B cell (primary cell): ENCODE results near the gene LILRA6. TPM values are rescaled to one million over a fixed set of nuclear protein-coding genes. Genes with fewer than 3 reads are reported as not detected.

Source experiments
- ATAC-seq: fragments of 200-7000 bp; cut with Tn5 transposase; one replicate; pipeline ENCODE4 v1.10.0; 2021; ENCODE audit warnings: low read depth, mild to moderate bottlenecking, moderate number of reproducible peaks, moderate library complexity
- CTCF ChIA-PET: fragments of 350-600 bp; sonication (Branson Sonifier 250); formaldehyde crosslinking; loops from one replicate; lab custom pipeline; 2021; ENCODE audit warnings: antibody characterized with exemption, inconsistent platforms; lab: Charles Lee
- POLR2A ChIA-PET: fragments of 350-600 bp; sonication (Branson Sonifier 250); formaldehyde crosslinking; loops from one replicate; lab custom pipeline; 2021; ENCODE audit warnings: antibody characterized with exemption; lab: Charles Lee
- DNase-seq: peaks from one replicate; pipeline ENCODE4 v3.0.0; 2013
- H2AFZ ChIP-seq: 2 replicates; pipeline ENCODE4 v1.6.1; 2012; ENCODE audit warnings: mild to moderate bottlenecking, low read depth, low read length; ENCODE audit not compliant: insufficient read depth, poor library complexity, severe bottlenecking
- H3K27ac ChIP-seq, 2 donors: 1 replicate in 1 of 2; 2 replicates in 1 of 2; pipeline ENCODE4 v1.5.1; 2012 to 2013; ENCODE audit warnings: low read length in 2 of 2, mild to moderate bottlenecking in 2 of 2, moderate library complexity in 1 of 2
- H3K27me3 ChIP-seq, 4 experiments: fragments of 200-600 bp in 1 of 4; sonication (generic) in 1 of 4; replicated peaks in 1 of 4; 1 replicate in 2 of 4; 2 replicates in 2 of 4; pipeline versions ENCODE4 v1.6.1 to v1.7.0; 2013 to 2016; ENCODE audit warnings: low read length in 3 of 4, mild to moderate bottlenecking in 2 of 4, mixed read lengths in 1 of 4, moderate library complexity in 1 of 4; ENCODE audit not compliant: insufficient read depth in 4 of 4, control insufficient read depth in 3 of 4; ENCODE audit errors: control extremely low read depth in 1 of 4
- H3K36me3 ChIP-seq, 2 experiments: replicated peaks in 1 of 2; 1 replicate in 1 of 2; 2 replicates in 1 of 2; pipeline versions ENCODE4 v1.6.1 to v1.7.1; 2013; ENCODE audit warnings: low read length in 1 of 2; ENCODE audit not compliant: insufficient read depth in 2 of 2, control insufficient read depth in 1 of 2; ENCODE audit errors: control extremely low read depth in 1 of 2, extremely low read depth in 1 of 2
- H3K4me1 ChIP-seq, 2 donors: fragments of 200-600 bp in 1 of 2; sonication (generic) in 1 of 2; 1 replicate in 1 of 2; 2 replicates in 1 of 2; pipeline versions ENCODE4 v1.5.1 to v1.6.1; 2013 to 2017; ENCODE audit warnings: low read length in 2 of 2; ENCODE audit not compliant: control insufficient read depth in 2 of 2, insufficient read depth in 2 of 2
- H3K4me2 ChIP-seq: replicated peaks from 2 replicates; pipeline ENCODE3; 2012; ENCODE audit warnings: mild to moderate bottlenecking, low read depth, low read length; ENCODE audit not compliant: poor library complexity, severe bottlenecking
- H3K4me3 ChIP-seq, 5 experiments: fragments of 200-600 bp in 1 of 5; sonication (generic) in 1 of 5; 1 replicate in 3 of 5; 2 replicates in 2 of 5; pipeline versions ENCODE4 v1.5.1 to v1.7.0; 2011 to 2016; ENCODE audit warnings: low read length in 4 of 5, mild to moderate bottlenecking in 4 of 5, low read depth in 2 of 5, control low read depth in 1 of 5, moderate library complexity in 1 of 5; ENCODE audit not compliant: insufficient read depth in 1 of 5; ENCODE audit errors: control extremely low read depth in 1 of 5, extremely low read depth in 1 of 5
- H3K79me2 ChIP-seq: fragments of 200-600 bp; sonication (generic); one replicate; pipeline ENCODE4 v1.6.0; 2016; ENCODE audit warnings: low read length; ENCODE audit not compliant: control insufficient read depth, insufficient read depth
- H3K9ac ChIP-seq: fragments of 200-600 bp; sonication (generic); 2 replicates; pipeline ENCODE4 v1.6.1; 2017; ENCODE audit warnings: mild to moderate bottlenecking, low read length, moderate library complexity
- H3K9me3 ChIP-seq, 3 donors: one replicate each; pipeline versions ENCODE4 v1.6.1 to v1.7.1; 2013; ENCODE audit warnings: low read length in 2 of 3; ENCODE audit not compliant: control insufficient read depth in 2 of 3, insufficient read depth in 1 of 3; ENCODE audit errors: control extremely low read depth in 1 of 3
- H4K20me1 ChIP-seq: 2 replicates; pipeline ENCODE4 v1.6.0; 2012; ENCODE audit warnings: mild to moderate bottlenecking, low read length; ENCODE audit not compliant: insufficient read depth, control insufficient read depth, poor library complexity, severe bottlenecking
- H3K27ac Mint-ChIP-seq: one replicate; pipeline ENCODE4 v1.8.0; 2021; ENCODE audit warnings: mixed read lengths
- H3K27me3 Mint-ChIP-seq: one replicate; pipeline ENCODE4 v1.8.0; 2021; ENCODE audit warnings: mixed read lengths
- H3K4me1 Mint-ChIP-seq: one replicate; pipeline ENCODE4 v1.8.0; 2021; ENCODE audit warnings: mixed read lengths
- H3K4me3 Mint-ChIP-seq: one replicate; pipeline ENCODE4 v1.8.0; 2021; ENCODE audit warnings: mixed read lengths
- H3K9me3 Mint-ChIP-seq: one replicate; pipeline ENCODE4 v1.8.0; 2022; ENCODE audit warnings: mixed read lengths; ENCODE audit not compliant: insufficient read depth
- CTCF ChIP-seq: fragments of 200-600 bp; IDR thresholded peaks from one replicate; pipeline ENCODE4 v1.8.0; 2022; ENCODE audit warnings: antibody characterized with exemption, mild to moderate bottlenecking
- EZH2 ChIP-seq: IDR thresholded peaks from 2 replicates; pipeline ENCODE4 v1.6.1; 2012; ENCODE audit warnings: borderline replicate concordance, low read depth, mild to moderate bottlenecking, moderate library complexity, low read length; ENCODE audit not compliant: insufficient read depth, poor library complexity, severe bottlenecking
- WGBS: methylation state at CpG from one replicate; pipeline ENCODE4 v1.1.5; 2013; ENCODE audit warnings: missing lambda C conversion rate; ENCODE audit not compliant: insufficient coverage; 5-methylcytosine and 5-hydroxymethylcytosine counted together
- intact Hi-C: fragments of 100-400 bp; cut with micrococcal nuclease; formaldehyde crosslinking; loops from one replicate; pipeline ENCODE4 v1.10.0; 2022
- polyA plus RNA-seq: library from polyadenylated mRNA; depleted of rRNA; stranded (reverse); fragments of >200 nt; gene quantifications from 2 replicates; pipeline ENCODE4 v1.2.3, GENCODE V29; 2012
- total RNA-seq, 2 donors: library from RNA; stranded (reverse); fragments of 120-200 nt in 1 of 2; gene quantifications; 1 replicate in 1 of 2; 2 replicates in 1 of 2; pipeline versions ENCODE4 v1.2.3 to v1.2.4, GENCODE V29; 2013 to 2022

The LILRA6 gene
- total and polyA plus RNA-seq, 2 donors (not counting 1 experiment from before 2014, with no cell fraction given) = 0.66 TPM; not detected in 1

DNA sequence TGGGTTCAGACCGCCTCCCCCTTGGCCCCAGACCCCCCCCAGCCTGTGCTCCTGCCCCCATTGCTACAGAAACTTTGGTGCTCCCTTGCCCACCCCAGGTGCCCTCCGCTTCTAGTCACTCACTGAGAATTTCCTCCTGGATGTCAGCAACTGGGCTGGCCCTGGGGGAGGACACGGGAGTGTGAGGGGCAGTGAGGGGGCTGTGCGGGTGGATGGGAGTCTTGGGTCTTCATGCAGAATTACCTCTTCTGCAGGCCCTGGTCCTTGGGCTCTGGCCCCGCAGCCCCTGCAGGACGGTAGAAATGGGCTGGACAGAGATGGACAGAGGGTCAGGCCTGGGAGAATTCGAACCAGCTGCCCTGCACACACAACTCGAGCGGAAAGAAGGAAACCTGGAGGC is 9.7 kb upstream of the LILRA6 start:
- intact Hi-C loops = no loop called here

More for the DNA sequence above, 9.7 kb upstream of the LILRA6 start:
- no peak for TF ChIP-seq EZH2
- TF ChIP-seq CTCF = no peak
- Histone ChIP-seq H3K79me2 (no peaks in the 10 kb centered on the region), H3K36me3 (no peaks in the 10 kb centered on the region), H3K9ac (no peak overlapping the region), H3K4me1 (peaks cover 9% of the 10 kb centered on the region in 2 donors), H3K9me3 (no peaks in the 10 kb centered on the region), H3K4me3 (no peak overlapping the region), H3K27ac (no peak overlapping the region), H4K20me1 (no peaks in the 10 kb centered on the region), H2AFZ (no peak overlapping the region), H3K4me2 (no peak overlapping the region), H3K27me3 (peaks cover 0 to 38% (median 3%) of the 10 kb centered on the region in 4 experiments)
- Mint-ChIP-seq H3K27ac (no peak overlapping the region), H3K9me3 (no peaks in the 10 kb centered on the region), H3K27me3 (peaks cover 28% of the 10 kb centered on the region), H3K4me1 (peaks cover 9% of the 10 kb centered on the region), H3K4me3 (no peak overlapping the region)
- no peak for DNase-seq
- ChIA-PET CTCF (no interaction called here), POLR2A (no interaction called here)
- 86% methylated on average over 6 of the region's 9 CpGs for WGBS
- ATAC-seq = no peak
